Sigmoid colon (tissue), 7 donors: ENCODE measurements around the gene PARVB. TPM values are rescaled to one million over a fixed set of nuclear protein-coding genes. Genes with fewer than 3 reads are reported as not detected.
A peak's percentile ranks its signal among the peaks of the same experiment; 100 is the strongest.

Experiments used
- DNase-seq: peaks from one replicate; pipeline ENCODE4 v3.0.0-alpha.2; 2019
- H3K27ac ChIP-seq, 4 donors: fragments of 200-600 bp; sonication (generic); one replicate each; pipeline ENCODE4 v1.5.1; 2016 to 2019; ENCODE audit warnings: mild to moderate bottlenecking in 1 of 4
- H3K27me3 ChIP-seq, 3 donors: fragments of 200-600 bp; sonication (generic); one replicate each; pipeline ENCODE4 v1.5.1; 2019; ENCODE audit warnings: mild to moderate bottlenecking in 1 of 3
- H3K36me3 ChIP-seq, 4 donors: fragments of 200-600 bp; sonication (generic); one replicate each; pipeline ENCODE4 v1.5.1; 2016 to 2019
- H3K4me1 ChIP-seq, 4 donors: fragments of 200-600 bp; sonication (generic); one replicate each; pipeline ENCODE4 v1.5.1; 2017 to 2019
- H3K4me3 ChIP-seq, 4 donors: fragments of 200-600 bp; sonication (generic); one replicate each; pipeline ENCODE4 v1.5.1; 2017 to 2019; ENCODE audit warnings: mild to moderate bottlenecking in 2 of 4, moderate library complexity in 1 of 4
- H3K9me3 ChIP-seq, 4 donors: fragments of 200-600 bp in 3 of 4; sonication (generic) in 3 of 4; one replicate each; pipeline versions ENCODE4 v1.5.1 to v1.6.1; 2013 to 2019
- CTCF ChIP-seq, 4 experiments: fragments of 450-650 bp in 3 of 4; fragments of 200-600 bp in 1 of 4; IDR thresholded peaks; one replicate each; pipeline ENCODE4 v1.5.1; 2016 to 2019; ENCODE audit warnings: antibody characterized with exemption in 4 of 4, mild to moderate bottlenecking in 3 of 4, moderate library complexity in 2 of 4
- EP300 ChIP-seq, 4 donors: sonication (generic); formaldehyde crosslinking; IDR thresholded peaks; one replicate each; pipeline ENCODE4 v1.6.1; 2017; ENCODE audit warnings: antibody characterized with exemption in 4 of 4
- POLR2A ChIP-seq, 2 donors: fragments of 450-650 bp; IDR thresholded peaks; one replicate each; pipeline ENCODE4 v1.6.1; 2016; ENCODE audit warnings: antibody characterized with exemption in 2 of 2, mild to moderate bottlenecking in 2 of 2, moderate library complexity in 2 of 2
- POLR2AphosphoS5 ChIP-seq, 4 donors: sonication (generic); formaldehyde crosslinking; IDR thresholded peaks; one replicate each; pipeline ENCODE4 v1.6.1; 2017; ENCODE audit warnings: antibody characterized with exemption in 4 of 4
- WGBS, 2 donors: extraction: QIAGEN DNeasy Blood & Tissue Kit; methylation state at CpG; one replicate each; pipeline ENCODE4 v1.1.7; 2013; 5-methylcytosine and 5-hydroxymethylcytosine counted together
- intact Hi-C: fragments of 100-400 bp; cut with DNase I; formaldehyde crosslinking; loops from one replicate; pipeline ENCODE4 v1.15.1; 2023
- polyA plus RNA-seq, 3 donors: library from polyadenylated mRNA; stranded (reverse); fragments of 200-250 nt; gene quantifications; one replicate each; pipeline ENCODE4 v1.2.3, GENCODE V29; 2013
- total RNA-seq, 4 donors: library from RNA; depleted of rRNA; stranded (reverse); fragments of >200 nt; gene quantifications; one replicate each; pipeline ENCODE4 v1.1.0, GENCODE V29; 2016
- donor health status: healthy with polysubstance abuse.
- donor health status: Bipolar disorder and iron deficiency.
- donor health status: healthy.

Gene PARVB
- total and polyA plus RNA-seq, 7 donors: 6.9 to 21.6 (median 18.9) TPM

- TF ChIP-seq POLR2AphosphoS5 (IDR thresholded peaks at IDR 0.05): no peak
- TF ChIP-seq EP300 (IDR thresholded peaks at IDR 0.05): no peak
- no peak for TF ChIP-seq POLR2A (IDR thresholded peaks at IDR 0.05)
- no peak for TF ChIP-seq CTCF (IDR thresholded peaks at IDR 0.05)
- H3K27ac ChIP-seq: no peak overlapping the region
- peaks cover 0 to 14% (median 3%) of the 10 kb centered on the region in 4 donors for H3K36me3 ChIP-seq
- H3K9me3 ChIP-seq: no peaks in the 10 kb centered on the region
- 81 to 82% methylated on average over 13 of the region's 13 CpGs for WGBS, 2 donors
- DNase-seq: no peak
- H3K4me3 ChIP-seq: no peak overlapping the region
- intact Hi-C loops: no loop called here
- H3K4me1 ChIP-seq: peaks cover 0 to 8% (median 4%) of the 10 kb centered on the region in 4 donors
- H3K27me3 ChIP-seq: no peaks in the 10 kb centered on the region
Observed at GRCh38 chr22:44168206-44168605, 144.1 kb downstream of the PARVB start.

GRCh38 chr22:44170470-44170869 lies 146.4 kb downstream of the PARVB start:
- Histone ChIP-seq H3K4me1 (no peaks in the 10 kb centered on the region), H3K27me3 (no peaks in the 10 kb centered on the region), H3K27ac (no peak overlapping the region), H3K4me3 (no peak overlapping the region), H3K9me3 (no peaks in the 10 kb centered on the region), H3K36me3 (peaks cover 0 to 14% (median 3%) of the 10 kb centered on the region in 4 donors)
- intact Hi-C loops: no loop called here
- TF ChIP-seq EP300 (IDR thresholded peaks at IDR 0.05) (no peak), CTCF (IDR thresholded peaks at IDR 0.05) (no peak), POLR2A (IDR thresholded peaks at IDR 0.05) (no peak), POLR2AphosphoS5 (IDR thresholded peaks at IDR 0.05) (no peak)
- DNase-seq: no peak
- WGBS, 2 donors: 88 to 94% methylated on average over 11 of the region's 11 CpGs

GRCh38 chr22:44171561-44171960 lies 147.5 kb downstream of the PARVB start:
- no peaks in the 10 kb centered on the region for H3K9me3 ChIP-seq
- intact Hi-C loops: no loop called here
- H3K27ac ChIP-seq: peak overlapping the region in 1 of 4 donors; percentile 41
- H3K4me1 ChIP-seq: no peaks in the 10 kb centered on the region
- peaks cover 0 to 14% (median 3%) of the 10 kb centered on the region in 4 donors for H3K36me3 ChIP-seq
- H3K4me3 ChIP-seq: no peak overlapping the region
- H3K27me3 ChIP-seq: no peaks in the 10 kb centered on the region
- no peak for TF ChIP-seq EP300 (IDR thresholded peaks at IDR 0.05)
- TF ChIP-seq CTCF (IDR thresholded peaks at IDR 0.05): no peak
- no peak for TF ChIP-seq POLR2AphosphoS5 (IDR thresholded peaks at IDR 0.05)
- no peak for TF ChIP-seq POLR2A (IDR thresholded peaks at IDR 0.05)
- no peak for DNase-seq
- WGBS, 2 donors: 71 to 79% methylated on average over 6 of the region's 6 CpGs

- peak overlapping the region in 3 of 4 donors; percentile 19 to 41 (median 23) for H3K27ac ChIP-seq
- no peak for TF ChIP-seq EP300 (IDR thresholded peaks at IDR 0.05)
- no peak for TF ChIP-seq POLR2A (IDR thresholded peaks at IDR 0.05)
- no peak for TF ChIP-seq CTCF (IDR thresholded peaks at IDR 0.05)
- no peak for TF ChIP-seq POLR2AphosphoS5 (IDR thresholded peaks at IDR 0.05)
- H3K4me1 ChIP-seq: no peaks in the 10 kb centered on the region
- H3K4me3 ChIP-seq: no peak overlapping the region
- intact Hi-C loops: no loop called here
- WGBS, 2 donors: 31 to 46% methylated on average over 22 of the region's 22 CpGs
- H3K9me3 ChIP-seq: no peaks in the 10 kb centered on the region
- peak; percentile 82 for DNase-seq
- no peaks in the 10 kb centered on the region for H3K27me3 ChIP-seq
- H3K36me3 ChIP-seq: peaks cover 0 to 14% (median 3%) of the 10 kb centered on the region in 4 donors
Observed at GRCh38 chr22:44172370-44173108, 148.4 kb downstream of the PARVB start.
